ENCODE data around the gene MARCHF5.
A peak's percentile ranks its signal among the peaks of the same experiment; 100 is the strongest.
"Not testable (repeated sequence)": the region's sequence is repeated elsewhere in the genome, so short reads cannot be mapped to it uniquely, and the experiment has no call there.

The MARCHF5 gene

DNA sequence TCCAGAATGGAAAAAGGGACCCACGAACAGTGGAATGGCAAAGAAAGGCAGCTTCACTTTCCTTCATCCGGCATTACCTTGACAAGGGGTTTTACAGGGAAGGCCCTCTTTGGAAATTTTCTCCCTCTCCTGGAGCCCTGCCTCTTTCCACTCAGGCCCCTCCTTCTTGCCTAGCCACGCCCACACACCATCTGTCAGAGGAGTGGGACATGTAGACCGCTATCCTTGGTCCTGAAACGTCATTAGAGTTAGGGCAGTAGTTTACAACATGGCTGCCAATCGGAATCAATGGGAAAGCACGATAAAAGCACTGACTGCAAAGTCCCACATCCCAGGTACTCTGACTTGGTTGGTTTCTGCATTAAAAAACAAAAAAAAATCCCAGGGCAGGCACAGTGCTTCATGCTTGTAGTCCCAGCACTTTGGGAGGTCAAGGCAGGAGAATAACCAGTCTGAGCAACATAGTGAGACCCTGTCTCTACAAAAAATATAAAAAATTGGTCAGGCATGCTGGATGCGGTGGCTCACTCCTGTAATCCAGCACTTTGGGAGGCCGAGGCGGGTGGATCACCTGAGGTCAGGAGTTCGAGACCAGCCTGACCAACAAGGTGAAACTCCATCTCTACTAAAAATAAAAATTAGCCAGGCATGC is 96.4 kb downstream of the MARCHF5 start:
- DNase-seq (ENCODE audit: low spot score) = peak; percentile 43

DNA sequence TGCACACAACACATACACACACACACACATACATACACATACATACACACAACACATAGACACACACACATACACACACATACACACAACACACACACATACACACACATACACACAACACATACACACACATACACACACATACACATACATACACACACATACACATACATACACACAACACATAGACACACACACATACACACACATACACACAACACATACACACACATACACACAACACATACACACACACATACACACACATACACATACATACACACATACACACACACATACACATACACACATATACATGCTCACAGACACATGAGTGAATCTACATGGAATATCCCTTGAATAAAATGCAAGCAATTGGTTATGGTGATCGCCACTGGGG is 102.2 kb downstream of the MARCHF5 start:
- not testable (repeated sequence) for DNase-seq (ENCODE audit: low spot score)

DNA sequence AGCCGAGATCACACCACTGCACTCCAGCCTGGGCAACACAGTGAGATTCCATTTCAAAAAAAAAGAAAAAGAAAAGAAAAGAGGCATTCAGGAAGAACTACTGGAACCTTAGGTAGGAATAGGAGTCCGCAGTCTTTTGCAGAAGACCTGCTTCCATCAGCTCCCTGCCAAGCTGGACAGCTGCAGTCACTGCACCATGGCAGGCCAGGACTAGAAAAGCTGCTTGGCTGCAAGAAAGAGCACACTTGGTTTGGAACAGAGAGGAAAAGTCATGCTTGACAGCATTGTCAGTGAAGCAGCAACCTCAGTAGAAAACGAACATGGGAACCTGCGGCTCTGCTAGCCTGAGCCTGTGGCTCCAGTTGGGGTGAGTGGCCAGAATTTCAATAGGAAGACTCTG is 104.3 kb downstream of the MARCHF5 start:
- DNase-seq (ENCODE audit: low spot score) = no peak

DNA sequence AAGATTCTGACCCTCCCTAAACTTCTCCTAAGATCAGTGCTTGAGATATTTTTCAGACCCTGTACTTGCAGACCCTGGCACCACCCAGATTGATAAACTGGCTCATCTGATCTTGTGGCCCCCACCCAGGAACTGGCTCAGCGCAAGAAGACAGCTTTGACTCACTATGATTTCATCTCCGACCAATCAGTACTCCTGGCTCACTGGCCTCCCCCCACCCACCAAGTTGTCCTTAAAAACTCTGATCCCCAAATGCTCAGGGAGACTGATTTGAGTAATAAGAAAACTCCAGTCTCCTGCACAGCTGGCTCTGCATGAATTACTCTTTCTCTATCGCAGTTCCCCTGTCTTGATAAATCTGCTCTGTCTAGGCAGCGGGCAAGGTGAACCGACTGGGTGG is 111.3 kb downstream of the MARCHF5 start:
- not testable (repeated sequence) for DNase-seq (ENCODE audit: low spot score)

All from AG08395 (cell line).